Kidney tubule cell (primary cell): Measurements from ENCODE around the gene PSMB8.
"Not testable (repeated sequence)": the region's sequence is repeated elsewhere in the genome, so short reads cannot be mapped to it uniquely, and the experiment has no call there.

ENCODE experiments used
- DNase-seq: peaks from one replicate; pipeline ENCODE4 v3.0.0-alpha.2; 2018; ENCODE audit warnings: low spot score

PSMB8 gene

DNA sequence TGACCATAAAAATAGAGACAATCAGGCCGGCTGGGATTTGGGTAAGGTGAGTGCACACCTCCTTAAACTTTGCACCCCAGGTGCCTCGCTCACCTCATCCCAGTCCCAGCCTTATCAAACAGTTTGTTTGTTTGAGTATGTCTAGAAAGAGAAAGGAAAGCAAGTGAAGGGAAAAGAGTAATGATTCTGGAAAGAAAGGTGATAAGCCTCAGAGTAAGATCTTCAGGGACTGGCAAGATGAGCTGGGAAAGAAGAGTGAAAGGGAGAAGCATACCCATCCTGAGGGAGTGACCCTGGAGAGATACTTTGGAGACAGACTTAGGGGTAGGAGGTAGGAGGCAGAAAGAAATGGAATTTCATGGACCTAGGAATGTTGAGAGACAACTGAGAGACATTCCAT is 7.0 kb downstream of the PSMB8 start:
- no peak for DNase-seq

GRCh38 chr6:32835167-32835893 is 8.5 kb downstream of the PSMB8 start:
- DNase-seq: no peak

- no peak for DNase-seq
Observed at GRCh38 chr6:32833664-32834063, 10.2 kb downstream of the PSMB8 start.

DNA sequence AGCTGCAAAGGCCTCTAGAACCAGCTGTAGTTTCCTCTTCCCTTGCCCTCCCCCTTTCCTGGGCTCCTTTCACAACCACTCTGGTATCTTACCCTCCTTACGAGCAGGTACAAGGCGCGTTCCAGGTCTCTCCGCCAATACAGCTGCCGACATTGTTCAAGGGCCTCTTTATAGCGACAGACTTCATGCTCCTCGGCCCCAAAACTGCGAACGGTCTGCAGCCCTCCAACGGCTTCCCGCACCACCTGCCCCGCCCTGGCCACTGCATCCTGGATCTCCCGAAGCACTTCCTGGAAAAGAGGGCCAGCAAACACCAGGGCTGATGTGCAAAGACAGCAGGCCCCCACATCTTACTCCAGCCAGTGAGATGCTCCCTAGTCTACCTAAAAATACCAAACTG is 11.3 kb downstream of the PSMB8 start:
- DNase-seq: no peak

GRCh38 chr6:32830936-32831335 is 12.9 kb downstream of the PSMB8 start:
- DNase-seq: no peak

GRCh38 chr6:32830017-32830416 is 13.8 kb downstream of the PSMB8 start:
- DNase-seq: no peak

DNA sequence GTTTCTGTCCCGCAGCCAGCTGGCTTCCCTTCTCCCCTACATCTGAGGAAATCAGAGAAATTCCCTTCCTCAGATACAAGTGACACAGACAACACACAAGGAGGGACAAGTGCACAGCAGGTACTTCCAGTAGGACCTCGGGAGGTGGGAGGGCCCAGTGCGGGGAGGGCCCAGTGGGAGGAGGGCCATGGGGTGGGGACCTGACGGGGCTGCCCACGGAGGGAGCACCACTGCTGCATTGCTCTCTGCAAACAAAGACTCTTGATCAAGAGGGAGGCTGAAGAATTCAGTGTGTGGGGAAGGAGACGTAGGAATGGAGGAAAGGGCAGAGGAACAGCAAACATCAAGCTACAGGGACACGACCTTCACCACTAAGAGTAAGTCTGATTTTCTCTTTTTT is 14.4 kb downstream of the PSMB8 start:
- DNase-seq: no peak

GRCh38 chr6:32827025-32827424 is 16.8 kb downstream of the PSMB8 start:
- no peak for DNase-seq

DNA sequence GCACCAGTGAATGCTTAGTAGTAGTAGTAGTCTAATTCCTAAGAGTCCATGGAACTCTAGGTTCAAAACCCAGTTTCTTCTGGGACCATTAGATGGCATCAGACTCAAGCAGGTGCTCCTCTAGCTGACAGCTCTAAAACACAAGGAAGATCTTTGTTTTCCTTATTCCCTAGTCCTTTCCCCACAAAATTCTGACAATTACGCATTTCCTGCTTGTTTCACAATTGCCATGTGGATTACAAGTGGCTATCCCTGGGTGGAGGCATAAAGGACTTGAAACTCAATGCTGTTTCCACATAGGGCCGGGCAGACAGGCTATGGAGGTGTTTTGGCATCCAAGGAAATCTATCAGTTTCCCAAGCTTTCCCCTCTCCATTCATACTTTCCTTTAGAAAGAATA is 17.9 kb downstream of the PSMB8 start:
- DNase-seq: peak; percentile 44

GRCh38 chr6:32819729-32820128 is 24.1 kb downstream of the PSMB8 start:
- DNase-seq: peak; percentile 97

- no peak for DNase-seq
Observed at GRCh38 chr6:32818867-32819266, 25.0 kb downstream of the PSMB8 start.

GRCh38 chr6:32816746-32817204 is 27.1 kb downstream of the PSMB8 start, which contains the start of gene HLA-DOB:
Gene HLA-DOB (minus strand): TSS chr6:32817002. CDS start chr6:32816951, 51 bp downstream.
- peak; percentile 40 for DNase-seq

DNA sequence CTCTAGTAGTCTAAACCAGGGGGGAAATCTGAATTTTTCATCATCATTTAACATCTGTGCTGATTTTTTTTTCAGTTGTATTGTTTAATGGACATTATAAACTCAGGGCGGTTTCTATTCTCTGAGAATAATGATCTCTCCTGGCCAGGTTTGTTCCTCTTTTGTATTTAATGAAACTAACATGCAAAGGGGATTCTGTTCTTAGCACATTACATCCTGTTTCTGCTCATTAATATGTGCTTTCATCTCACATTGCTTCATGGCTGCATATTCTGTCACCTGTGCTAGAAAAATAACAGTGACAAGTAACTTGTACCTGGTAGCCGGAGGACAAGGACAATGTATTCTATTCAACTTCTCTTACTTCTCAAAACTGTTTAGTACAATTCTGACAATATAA is 27.9 kb downstream of the PSMB8 start:
- DNase-seq: no peak

DNA sequence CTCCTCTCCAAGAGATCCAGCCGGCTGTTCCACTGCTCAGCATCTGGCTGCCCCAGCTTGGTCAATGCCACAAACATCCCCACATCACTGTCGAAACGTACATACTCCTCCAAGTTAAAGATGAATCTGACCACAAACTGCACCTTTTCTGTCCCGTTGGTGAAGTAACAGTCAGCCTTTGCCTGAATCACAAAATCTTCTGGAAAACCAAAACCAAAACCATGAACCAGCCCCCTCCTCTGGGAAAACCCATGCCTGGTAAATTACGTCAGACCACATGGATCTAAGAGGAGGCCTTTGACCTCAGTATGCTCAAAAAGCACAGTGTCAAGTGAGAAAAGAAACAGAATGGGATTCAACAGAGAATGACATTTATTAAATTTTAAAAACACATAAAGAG is 28.7 kb downstream of the PSMB8 start:
- DNase-seq: peak; percentile 21

GRCh38 chr6:32814145-32814544 is 29.7 kb downstream of the PSMB8 start:
- DNase-seq: no peak

DNA sequence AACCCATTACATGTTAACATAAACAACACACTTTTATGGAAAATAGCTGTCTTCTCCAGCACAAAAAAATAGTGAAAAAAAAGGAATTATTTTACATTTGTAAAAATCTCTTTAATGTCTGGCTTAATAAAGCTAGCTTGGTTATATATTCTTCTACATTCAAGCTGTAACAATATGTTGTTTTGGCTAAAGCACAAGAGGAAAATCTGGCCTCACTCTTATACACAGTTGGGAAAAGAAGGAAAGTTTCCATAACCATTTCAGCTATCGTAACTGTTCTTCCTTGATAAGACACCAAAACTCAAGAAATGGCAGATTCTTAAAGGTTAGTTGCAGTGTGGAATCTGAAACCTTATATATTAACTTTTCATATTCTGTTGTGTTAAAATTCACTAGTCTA is 34.7 kb downstream of the PSMB8 start:
- DNase-seq: no peak

- DNase-seq: no peak
Observed at GRCh38 chr6:32807020-32807580, 36.7 kb downstream of the PSMB8 start.

- not testable (repeated sequence) for DNase-seq
Observed at GRCh38 chr6:32805404-32805803, 38.4 kb downstream of the PSMB8 start.

GRCh38 chr6:32803416-32803815 is 40.4 kb downstream of the PSMB8 start:
- DNase-seq: no peak

- no peak for DNase-seq
Observed at GRCh38 chr6:32799740-32800139, 44.1 kb downstream of the PSMB8 start.

GRCh38 chr6:32799168-32799567 is 44.7 kb downstream of the PSMB8 start:
- DNase-seq: no peak

GRCh38 chr6:32796848-32797776 is 46.7 kb downstream of the PSMB8 start:
- peak; percentile 64 for DNase-seq

DNA sequence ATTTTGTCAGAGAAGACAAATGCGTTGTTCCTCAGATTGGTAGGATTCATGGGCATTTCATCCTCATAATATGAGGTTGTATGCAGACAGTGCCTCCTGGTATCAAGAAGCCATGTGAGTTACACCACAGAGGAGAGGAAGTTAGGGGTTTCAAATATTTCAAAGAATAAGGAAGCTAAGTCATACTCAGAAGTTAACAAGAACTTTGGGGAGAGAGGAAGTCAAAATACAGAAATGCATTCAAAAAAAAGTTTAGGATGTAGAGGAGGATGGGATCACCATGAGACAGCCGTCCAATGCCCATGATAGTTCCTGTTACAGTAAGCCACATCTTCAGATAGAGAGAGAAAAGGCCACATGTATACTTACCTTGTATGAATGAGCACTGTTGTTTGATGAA is 49.3 kb downstream of the PSMB8 start:
- DNase-seq: no peak
